ENCODE data around the gene SPHKAP. TPM values are rescaled to one million over a fixed set of nuclear protein-coding genes. Genes with fewer than 3 reads are reported as not detected.
"Not testable (repeated sequence)": the region's sequence is repeated elsewhere in the genome, so short reads cannot be mapped to it uniquely, and the experiment has no call there.

The SPHKAP gene
- 0.51 TPM in 1 of 2 replicates, not detected in the other for total RNA-seq (ENCODE audit: low replicate concordance)
- long read RNA-seq = 0 reads

GRCh38 chr2:228181098-228182019 is at the start of gene SPHKAP:
SPHKAP (minus strand) TSS chr2:228181687; CDS start chr2:228181598, 89 bp downstream.
- H3K4me3 Mint-ChIP-seq = peak within 1 kb of the TSS; percentile 82
- H3K36me3 Mint-ChIP-seq = no peaks in the 10 kb centered on the region
- no peak within 1 kb of the TSS for H3K27ac Mint-ChIP-seq
- peaks cover 65% of the 10 kb centered on the region for H3K27me3 Mint-ChIP-seq
- no peak for DNase-seq (ENCODE audit: extremely low spot score, unreplicated experiment)
- no peaks in the 10 kb centered on the region for H3K4me1 Mint-ChIP-seq (ENCODE audit: unreplicated experiment)
- no peak for TF ChIP-seq CTCF (conservative IDR thresholded peaks at IDR 0.05)
- H3K9me3 Mint-ChIP-seq = no peaks in the 10 kb centered on the region

GRCh38 chr2:228227466-228227865 is 46.0 kb upstream of the SPHKAP start:
- H3K27me3 Mint-ChIP-seq = no peaks in the 10 kb centered on the region
- TF ChIP-seq CTCF (conservative IDR thresholded peaks at IDR 0.05) = no peak
- H3K9me3 Mint-ChIP-seq = no peaks in the 10 kb centered on the region
- no peak overlapping the region for H3K4me3 Mint-ChIP-seq
- no peaks in the 10 kb centered on the region for H3K4me1 Mint-ChIP-seq (ENCODE audit: unreplicated experiment)
- no peaks in the 10 kb centered on the region for H3K36me3 Mint-ChIP-seq
- no peak overlapping the region for H3K27ac Mint-ChIP-seq
- no peak for DNase-seq (ENCODE audit: extremely low spot score, unreplicated experiment)

GRCh38 chr2:228224410-228224809 is 42.9 kb upstream of the SPHKAP start:
- TF ChIP-seq CTCF (conservative IDR thresholded peaks at IDR 0.05) = no peak
- no peaks in the 10 kb centered on the region for H3K4me1 Mint-ChIP-seq (ENCODE audit: unreplicated experiment)
- no peaks in the 10 kb centered on the region for H3K36me3 Mint-ChIP-seq
- no peak overlapping the region for H3K4me3 Mint-ChIP-seq
- no peaks in the 10 kb centered on the region for H3K27me3 Mint-ChIP-seq
- no peak for DNase-seq (ENCODE audit: extremely low spot score, unreplicated experiment)
- H3K27ac Mint-ChIP-seq = no peak overlapping the region
- H3K9me3 Mint-ChIP-seq = no peaks in the 10 kb centered on the region

GRCh38 chr2:228218593-228218992 is 37.1 kb upstream of the SPHKAP start:
- H3K27me3 Mint-ChIP-seq, H3K9me3 Mint-ChIP-seq: not testable (repeated sequence)

GRCh38 chr2:228197504-228197903 is 16.0 kb upstream of the SPHKAP start:
- Mint-ChIP-seq H3K4me1 (ENCODE audit: unreplicated experiment) (no peaks in the 10 kb centered on the region), H3K36me3 (no peaks in the 10 kb centered on the region), H3K27me3 (peaks cover 1% of the 10 kb centered on the region), H3K27ac (no peak overlapping the region), H3K9me3 (no peaks in the 10 kb centered on the region), H3K4me3 (no peak overlapping the region)
- no peak for DNase-seq (ENCODE audit: extremely low spot score, unreplicated experiment)
- no peak for TF ChIP-seq CTCF (conservative IDR thresholded peaks at IDR 0.05)

More at GRCh38 chr2:228218593-228218992, 37.1 kb upstream of the SPHKAP start:
- not testable (repeated sequence) for H3K27ac Mint-ChIP-seq; DNase-seq (ENCODE audit: extremely low spot score, unreplicated experiment); H3K36me3 Mint-ChIP-seq; H3K4me3 Mint-ChIP-seq; H3K4me1 Mint-ChIP-seq (ENCODE audit: unreplicated experiment)

Data from type B pancreatic cell (in vitro differentiated cells).